Subcutaneous adipose tissue (tissue), 4 donors: ENCODE measurements around the gene RHBDF1. TPM values are rescaled to one million over a fixed set of nuclear protein-coding genes. Genes with fewer than 3 reads are reported as not detected.

ENCODE experiments used
- CTCF ChIP-seq: fragments of 450-650 bp; IDR thresholded peaks from one replicate; pipeline ENCODE4 v1.5.1; 2016; ENCODE audit warnings: low read depth, mild to moderate bottlenecking, control low read depth, antibody characterized with exemption, moderate library complexity
- total RNA-seq, 4 donors: library from RNA; depleted of rRNA; stranded (reverse); fragments of >200 nt; gene quantifications; one replicate each; pipeline ENCODE4 v1.1.0, GENCODE V29; 2016

Gene RHBDF1
- total RNA-seq, 4 donors from 2014 or later = 17.2 to 72.7 (median 27.9) TPM

- TF ChIP-seq CTCF = no peak
Observed at GRCh38 chr16:54237-54581, 18.2 kb downstream of the RHBDF1 start.

GRCh38 chr16:53346-54236 is 18.8 kb downstream of the RHBDF1 start, which contains the start of the genes POLR3K and SNRNP25:
Gene POLR3K (minus strand): TSS chr16:53608. CDS start chr16:53586, 22 bp downstream.
Gene SNRNP25 (plus strand): TSS chr16:53828. CDS start chr16:54017, 189 bp downstream.
- TF ChIP-seq CTCF = no peak

- no peak for TF ChIP-seq CTCF
Observed at GRCh38 chr16:50769-51591, 21.5 kb downstream of the RHBDF1 start.

DNA sequence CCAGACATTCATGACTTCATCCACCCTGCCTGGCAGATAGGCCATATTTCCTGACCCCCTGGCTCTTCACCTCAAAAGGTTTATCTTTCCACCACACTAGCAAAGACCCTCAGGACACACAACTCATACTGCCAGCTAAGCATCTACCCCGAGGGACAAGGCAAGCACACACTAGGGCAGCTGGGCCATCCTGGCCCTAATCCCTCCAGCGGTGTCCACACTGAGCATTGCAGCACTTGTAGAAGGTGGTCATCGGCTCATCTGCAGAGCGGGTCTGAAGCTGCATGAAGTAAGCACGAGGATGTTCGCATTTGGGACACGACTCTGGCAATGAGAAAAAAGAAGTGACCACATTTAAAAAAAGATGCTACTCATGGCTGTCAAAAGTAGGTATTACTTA is 25.2 kb downstream of the RHBDF1 start:
- TF ChIP-seq CTCF = no peak

DNA sequence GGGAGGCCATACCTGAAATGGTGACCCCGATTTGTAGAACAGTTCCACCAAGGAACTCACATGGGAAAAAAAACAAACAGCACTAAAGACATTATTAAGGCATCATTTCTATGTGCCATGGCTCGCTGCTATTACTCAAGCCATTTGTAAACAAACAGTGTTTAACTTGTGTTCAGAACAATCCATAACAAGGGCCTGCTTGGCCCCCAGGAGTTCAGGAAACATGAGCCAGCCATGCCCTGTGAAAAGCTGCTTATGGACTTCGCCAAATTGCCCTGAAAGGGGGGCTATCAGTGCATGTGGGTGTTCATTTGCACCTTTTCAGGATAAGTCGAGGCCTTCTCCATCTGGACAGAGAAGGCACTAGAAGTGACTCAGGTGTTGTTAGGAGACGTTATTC is 27.0 kb downstream of the RHBDF1 start:
- no peak for TF ChIP-seq CTCF

DNA sequence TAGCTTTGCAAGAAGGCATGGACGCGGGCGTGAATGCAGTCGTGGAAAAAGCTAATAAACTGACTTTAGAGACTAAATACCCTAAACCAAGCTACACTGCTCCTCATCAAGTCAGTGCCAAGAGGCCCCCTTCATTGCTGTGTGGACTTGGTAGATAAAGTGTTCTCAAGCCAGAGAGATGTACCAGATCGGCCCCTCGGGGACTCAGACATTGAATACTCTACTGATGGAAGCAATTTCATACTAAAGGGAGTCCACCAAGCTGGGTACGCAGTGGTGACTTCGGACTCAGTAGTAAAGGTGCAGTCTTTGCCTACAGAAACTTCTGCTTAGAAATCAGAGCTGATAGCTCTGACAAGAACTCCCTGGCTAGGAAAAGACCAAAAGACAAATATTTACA is 27.8 kb downstream of the RHBDF1 start:
- TF ChIP-seq CTCF = no peak

- TF ChIP-seq CTCF = no peak
Observed at GRCh38 chr16:43294-43693, 29.1 kb downstream of the RHBDF1 start.
